ENCODE results near the gene IYD. TPM values are rescaled to one million over a fixed set of nuclear protein-coding genes. Genes with fewer than 3 reads are reported as not detected.
"Not testable (repeated sequence)": the region's sequence is repeated elsewhere in the genome, so short reads cannot be mapped to it uniquely, and the experiment has no call there.

Gene IYD
- total RNA-seq, 1 donor from 2014 or later, result not detected

DNA sequence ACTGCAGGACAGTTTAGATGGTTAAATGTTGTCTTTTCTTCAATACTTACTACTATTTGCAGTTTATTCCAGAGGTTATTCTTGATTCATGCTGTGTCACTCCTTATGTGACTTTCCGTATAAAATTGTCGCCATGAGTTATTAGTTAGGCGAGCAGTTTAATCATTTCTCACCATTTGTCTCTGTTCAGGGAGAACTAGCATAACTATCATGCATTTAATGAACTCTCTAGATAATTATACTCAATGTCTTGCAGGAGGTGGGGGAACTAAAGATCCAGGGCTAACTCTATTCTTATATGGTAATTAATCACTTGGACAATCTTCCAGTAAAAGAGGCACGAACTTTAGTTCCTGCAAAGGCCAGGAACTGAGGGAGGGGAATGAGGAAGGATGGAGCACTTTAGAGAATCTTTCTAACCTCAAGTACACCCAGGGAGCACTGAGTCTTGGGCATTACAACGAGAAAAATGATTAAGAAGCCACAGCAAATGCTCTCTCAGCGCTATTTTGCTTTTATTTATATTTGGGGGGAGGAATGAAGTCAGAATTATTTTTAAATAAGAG lies 58.3 kb downstream of the IYD start:
- intact Hi-C loops (cut with micrococcal nuclease), result no loop called here

DNA sequence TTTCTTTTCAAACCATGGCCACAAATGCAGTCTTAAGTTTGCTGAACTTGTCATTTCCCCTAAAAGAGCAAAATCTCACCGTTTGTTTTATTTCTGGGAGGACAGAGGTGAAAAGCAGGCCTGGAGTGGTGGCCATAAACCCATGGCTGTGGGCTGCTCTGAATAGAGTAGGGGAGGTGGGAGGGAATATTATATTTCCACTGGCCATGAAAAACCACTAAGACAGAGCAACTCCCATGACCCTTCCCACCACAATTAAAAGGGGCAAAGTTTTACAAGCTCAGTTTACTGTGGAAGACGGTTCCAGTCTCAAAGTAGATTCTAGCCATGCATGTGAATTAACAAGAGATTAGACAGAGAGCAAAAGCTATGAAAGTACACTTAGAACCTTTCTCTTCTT lies 59.0 kb downstream of the IYD start:
- intact Hi-C loops (cut with micrococcal nuclease), result no loop called here

DNA sequence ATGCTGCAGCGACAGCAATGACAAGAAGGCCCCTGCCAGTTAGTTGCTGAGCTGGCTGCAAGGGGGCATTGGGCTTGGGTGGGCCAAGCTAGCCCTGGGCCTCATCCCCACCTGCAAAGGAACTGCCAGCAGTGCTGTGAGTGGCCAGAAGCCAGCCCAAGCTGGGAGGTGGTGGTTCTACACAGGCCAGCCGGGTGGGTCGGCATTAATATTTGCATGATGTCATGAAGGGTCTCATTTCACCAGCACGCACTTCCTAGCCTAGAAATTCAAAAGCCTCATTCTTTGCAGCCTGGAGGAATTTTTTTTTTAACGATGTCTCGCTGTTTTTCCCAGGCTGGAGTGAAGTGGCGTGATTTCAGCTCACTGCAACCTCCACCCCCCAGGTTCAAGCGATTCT lies 62.0 kb downstream of the IYD start:
- intact Hi-C loops (cut with micrococcal nuclease), result no loop called here

DNA sequence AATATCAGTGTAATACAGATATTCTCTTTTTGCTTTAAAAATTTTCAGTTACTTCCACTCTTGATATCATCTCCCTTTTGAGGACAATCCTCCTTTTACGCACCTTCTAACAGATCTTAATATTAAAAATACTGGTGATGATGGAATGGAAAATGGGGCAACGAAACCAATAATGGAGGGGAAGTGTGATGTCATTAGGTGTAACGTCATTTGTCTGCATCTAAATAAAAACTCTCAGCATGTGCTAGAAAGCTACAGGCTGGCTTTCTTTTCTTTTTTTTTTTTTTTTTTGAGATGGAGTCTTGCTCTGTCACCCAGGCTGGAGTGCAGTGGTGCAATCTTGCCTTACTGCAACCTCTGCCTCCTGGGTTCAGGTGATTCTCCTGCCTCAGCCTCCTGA lies 66.5 kb downstream of the IYD start:
- intact Hi-C loops (cut with micrococcal nuclease), result no loop called here

DNA sequence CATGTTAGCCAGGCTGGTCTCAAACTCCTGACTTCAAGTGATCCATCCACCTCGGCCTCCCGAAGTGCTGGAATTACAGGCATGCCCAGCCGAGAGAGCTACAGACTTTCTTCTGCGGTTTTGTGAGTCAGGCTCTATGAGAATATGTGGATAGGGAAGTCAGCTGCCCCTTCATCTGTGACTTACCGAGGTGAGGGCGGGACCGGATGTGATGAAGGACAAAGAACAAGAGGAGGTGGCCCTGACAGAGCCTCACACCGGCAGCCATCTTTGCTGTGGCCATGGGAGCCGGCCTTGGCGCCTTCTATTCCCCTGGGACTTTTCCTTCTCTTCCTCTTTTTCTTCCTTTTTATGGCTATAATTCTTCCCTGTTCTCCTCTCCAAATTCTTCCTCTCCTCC lies 67.0 kb downstream of the IYD start:
- intact Hi-C loops (cut with micrococcal nuclease), result no loop called here

DNA sequence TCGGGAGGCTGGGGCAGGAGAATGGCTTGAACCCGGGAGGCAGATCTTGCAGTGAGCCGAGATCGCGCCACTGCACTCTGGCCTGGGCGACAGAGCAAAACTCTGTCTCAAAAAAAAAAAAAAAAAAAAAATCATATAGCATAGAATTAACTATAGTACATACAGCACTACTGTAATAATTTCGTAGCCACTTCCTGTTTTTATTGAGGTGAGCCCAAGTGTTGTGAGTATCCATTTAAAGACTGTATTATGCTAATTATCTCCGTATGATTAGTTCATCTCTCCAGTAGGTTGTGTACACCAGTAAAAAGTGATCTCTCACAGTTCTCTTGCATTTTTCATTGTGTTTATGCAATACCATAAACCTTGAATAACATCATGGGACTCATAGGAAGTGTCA lies 70.6 kb downstream of the IYD start:
- intact Hi-C loops (cut with micrococcal nuclease), result no loop called here

DNA sequence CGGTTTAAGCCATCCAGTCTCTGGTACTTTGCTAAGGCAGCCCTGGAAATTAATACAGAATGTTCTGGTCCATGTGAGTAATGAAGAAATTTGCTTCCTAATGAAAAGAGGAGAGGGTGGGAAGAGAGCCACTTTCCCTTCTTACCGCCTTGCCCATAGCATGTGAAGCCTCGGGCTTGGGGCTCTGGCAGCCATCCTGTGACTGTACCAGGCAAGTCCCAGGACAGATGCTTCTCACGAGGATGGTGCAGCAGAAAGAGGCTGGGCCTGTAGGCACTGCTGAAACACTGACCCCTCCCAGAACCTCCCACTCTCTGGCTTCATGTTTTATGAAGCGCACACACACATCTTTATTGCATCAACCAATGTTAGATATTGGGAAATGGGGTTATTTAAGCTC lies 74.8 kb downstream of the IYD start:
- intact Hi-C loops (cut with micrococcal nuclease), result no loop called here

DNA sequence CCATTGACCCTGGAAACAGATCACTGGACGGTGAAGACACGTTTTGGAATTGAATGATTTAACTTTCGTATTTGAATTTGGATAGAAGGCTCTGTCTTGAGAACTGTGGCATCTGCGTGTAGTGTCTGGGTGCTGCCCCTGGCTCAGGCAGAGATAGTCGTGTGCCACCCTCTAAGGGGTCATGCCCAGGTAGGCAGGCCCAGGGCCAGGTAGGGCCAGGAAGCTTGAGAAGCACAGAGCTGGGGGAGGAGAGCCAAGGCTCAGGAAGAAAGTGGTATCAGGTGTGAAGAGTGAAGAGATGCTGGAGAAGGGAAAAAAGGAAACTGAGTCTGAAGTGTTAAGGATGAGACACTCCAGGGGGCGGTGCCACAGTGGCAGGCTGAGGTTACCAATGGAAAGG lies 75.5 kb downstream of the IYD start:
- intact Hi-C loops (cut with micrococcal nuclease), result no loop called here

DNA sequence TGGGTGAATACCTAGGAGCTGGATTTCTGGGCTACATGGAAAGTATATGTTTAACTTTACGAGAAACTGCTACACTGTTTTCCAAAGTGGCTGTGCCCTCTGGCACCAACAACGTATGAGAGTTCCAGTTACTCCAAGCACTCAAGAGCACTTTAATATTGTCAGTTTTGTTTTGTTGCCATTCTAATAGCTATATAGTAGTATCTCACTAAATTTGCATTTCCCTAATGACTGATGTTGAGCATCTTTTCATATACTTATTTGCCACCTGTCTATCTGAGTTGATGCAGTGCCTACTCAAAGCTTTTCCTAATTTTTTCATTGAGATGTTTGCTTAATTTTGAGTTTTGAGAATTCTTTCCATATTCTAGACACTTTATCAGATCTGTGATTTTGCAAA lies 76.7 kb downstream of the IYD start:
- intact Hi-C loops (cut with micrococcal nuclease), result no loop called here

DNA sequence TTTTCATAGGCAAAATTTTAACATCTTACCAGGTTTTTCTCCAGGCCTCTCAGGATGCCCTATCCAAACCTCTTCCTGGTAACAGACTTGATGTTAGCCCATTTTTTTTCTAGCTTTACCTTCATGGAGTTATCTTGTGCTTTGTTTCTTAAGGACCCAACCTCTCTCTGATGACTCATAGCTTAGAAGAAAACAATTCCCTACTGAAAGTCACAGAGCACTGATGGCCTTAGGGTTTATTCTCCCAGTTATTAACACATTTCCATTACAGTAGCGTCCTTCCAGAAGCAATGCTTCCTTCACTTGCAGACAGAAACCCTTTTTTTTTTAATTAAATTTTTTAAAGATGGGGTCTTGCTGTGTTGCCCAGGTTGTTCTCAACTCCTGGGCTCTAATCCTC lies 79.4 kb downstream of the IYD start:
- intact Hi-C loops (cut with micrococcal nuclease), result no loop called here

DNA sequence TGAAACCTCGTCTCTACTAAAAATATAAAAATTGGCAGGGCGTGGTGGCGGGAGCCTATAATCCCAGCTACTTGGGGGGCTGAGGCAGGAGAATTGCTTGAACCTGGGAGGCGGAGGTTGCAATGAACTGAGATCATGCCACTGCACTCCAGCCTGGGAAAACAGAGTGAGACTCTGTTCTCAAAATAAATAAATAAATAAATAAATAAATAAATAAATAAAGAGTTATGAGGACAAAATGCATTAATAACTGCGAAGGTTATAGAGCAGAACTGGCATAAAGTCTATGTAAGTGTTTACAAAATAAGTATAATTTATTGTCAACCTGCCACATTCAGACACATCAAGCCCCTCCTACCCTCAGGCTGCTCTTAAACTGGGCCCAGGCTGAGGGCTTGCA lies 80.2 kb downstream of the IYD start:
- intact Hi-C loops (cut with micrococcal nuclease), result not testable (repeated sequence)

DNA sequence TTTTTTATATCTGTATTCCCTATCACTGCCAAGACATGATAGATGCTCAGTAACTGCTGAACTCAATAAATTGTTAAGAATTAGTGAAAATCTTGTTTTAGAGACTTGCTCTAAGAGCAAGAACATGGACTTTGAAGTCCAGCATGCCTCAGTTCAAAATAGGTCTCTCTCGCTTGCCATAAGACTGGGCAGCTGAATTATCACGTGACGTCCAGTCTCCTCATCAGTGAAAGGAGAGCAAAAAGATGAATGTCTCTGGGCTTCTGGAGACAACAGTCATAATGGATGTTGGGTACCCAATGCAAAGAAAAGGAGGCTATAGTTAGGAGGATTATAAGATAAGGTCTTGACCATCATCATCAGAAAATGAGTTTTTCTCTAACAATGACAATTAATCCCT lies 82.1 kb downstream of the IYD start:
- intact Hi-C loops (cut with micrococcal nuclease), result no loop called here

DNA sequence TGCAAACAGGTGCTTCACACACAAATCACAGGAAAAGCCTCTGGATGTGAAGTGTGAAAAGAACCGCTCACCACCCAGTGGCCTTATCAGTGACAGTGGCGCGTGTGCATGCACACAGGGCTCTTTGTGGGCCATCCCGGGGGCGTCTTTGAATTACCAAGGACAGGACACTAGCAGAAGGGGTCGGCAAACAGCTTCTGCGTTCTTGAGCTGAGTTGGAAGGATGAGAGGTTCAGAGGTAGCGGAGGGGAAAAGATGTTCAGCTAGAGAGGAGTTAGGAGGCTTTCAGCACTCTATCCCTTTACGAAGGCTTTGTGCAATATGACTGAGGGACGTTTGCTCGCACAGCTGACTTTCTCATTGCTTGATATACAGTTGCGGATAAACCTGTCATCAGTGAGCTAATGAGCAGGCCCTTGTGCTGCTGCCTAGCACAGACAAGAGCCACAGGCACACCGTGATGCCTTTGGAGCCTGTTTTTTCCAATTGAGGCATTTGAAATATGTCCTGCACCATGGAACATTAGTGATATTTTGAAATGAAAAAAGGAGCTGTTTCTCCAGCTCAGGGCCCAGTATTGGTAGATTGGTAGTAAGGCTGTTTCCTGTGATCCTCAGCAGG lies 83.1 kb downstream of the IYD start:
- intact Hi-C loops (cut with micrococcal nuclease), result no loop called here

DNA sequence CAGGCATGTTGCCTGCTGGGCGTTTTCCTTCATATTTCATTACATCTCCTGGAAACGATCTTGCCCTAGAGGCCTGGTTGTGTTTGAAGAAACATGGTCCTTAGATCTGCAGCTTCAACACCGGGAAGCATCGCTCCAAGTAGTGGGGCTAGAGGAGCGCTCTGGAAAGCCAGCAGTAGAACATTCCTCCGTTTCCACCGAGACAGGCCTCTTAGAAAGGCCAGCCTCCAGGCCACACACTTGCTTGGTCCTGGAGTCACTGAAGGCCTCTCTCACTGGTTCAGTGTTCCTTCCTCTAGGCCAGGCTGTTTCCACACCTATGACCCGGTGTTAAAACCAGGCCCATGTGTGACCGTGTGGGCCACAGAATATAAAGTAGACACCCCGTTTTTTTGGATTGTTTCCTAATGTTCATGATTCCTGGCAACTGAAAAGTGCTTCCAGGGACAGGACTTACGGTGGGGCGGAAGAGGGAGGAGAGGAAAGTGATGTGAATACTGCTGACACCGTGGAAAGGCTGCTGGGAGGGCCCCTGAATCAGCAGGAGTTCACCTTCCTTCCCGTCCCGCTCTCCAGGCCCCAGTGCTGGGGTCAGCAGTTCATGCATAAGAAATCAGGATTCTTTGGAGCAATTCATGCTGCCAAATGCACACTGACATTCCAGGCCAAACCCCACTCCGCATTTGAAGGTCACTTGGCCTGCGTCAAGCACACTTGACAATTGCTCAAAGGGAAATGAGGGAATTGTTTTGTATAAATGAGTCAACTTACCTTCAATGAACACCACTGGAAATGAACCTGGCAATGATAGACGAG lies 83.8 kb downstream of the IYD start:
- intact Hi-C loops (cut with micrococcal nuclease), result no loop called here

DNA sequence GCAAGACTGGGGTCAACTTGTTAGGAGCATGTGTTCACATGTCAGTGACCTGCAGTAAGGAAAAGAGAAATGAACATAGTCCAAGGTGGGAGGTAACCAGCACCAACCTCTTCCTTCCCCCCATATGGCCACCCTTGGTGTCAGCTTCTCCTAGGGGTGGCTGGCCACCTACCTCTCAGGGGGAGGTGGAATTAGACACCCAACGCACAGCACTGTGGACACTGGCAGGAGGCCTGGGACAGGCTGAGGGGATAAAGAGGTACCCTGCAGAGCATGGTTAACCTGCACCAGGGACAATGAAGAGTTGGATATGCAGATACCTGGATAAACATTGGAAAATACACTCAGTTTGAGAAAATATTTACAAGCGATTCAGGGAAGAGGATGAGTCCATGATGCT lies 84.5 kb downstream of the IYD start:
- intact Hi-C loops (cut with micrococcal nuclease), result no loop called here

Other genes with a start within 250 kb of the IYD start
- gene PPP1R14C, start 226.0 kb upstream of the IYD start, total RNA-seq, result 0.15 TPM in 1 of 2 replicates, not detected in the other
- gene PLEKHG1, start 230.9 kb downstream of the IYD start, total RNA-seq, result 0.54 and 1.2 TPM in 2 replicates